Fibroblast of lung (primary cell): ENCODE data around the gene KCNMB4. TPM values are rescaled to one million over a fixed set of nuclear protein-coding genes. Genes with fewer than 3 reads are reported as not detected.

Experiments used
- DNase-seq, 2 donors: peaks; one replicate each; pipeline versions ENCODE4 v3.0.0 to v3.0.0-alpha.2; 2010; ENCODE audit warnings: low read depth in 2 of 2
- H2AFZ ChIP-seq: 2 replicates; pipeline ENCODE4 v1.5.1; 2012; ENCODE audit warnings: low read length, control low read depth, inconsistent platforms
- H3K27ac ChIP-seq: 2 replicates; pipeline ENCODE4 v1.5.1; 2011; ENCODE audit warnings: low read length, control low read depth; ENCODE audit not compliant: insufficient read depth
- H3K27me3 ChIP-seq: 2 replicates; pipeline ENCODE4 v1.5.1; 2011; ENCODE audit warnings: mild to moderate bottlenecking, low read length; ENCODE audit not compliant: control insufficient read depth, insufficient read depth
- H3K36me3 ChIP-seq: 2 replicates; pipeline ENCODE4 v1.5.1; 2011; ENCODE audit warnings: low read length; ENCODE audit not compliant: control insufficient read depth, insufficient read depth
- H3K4me1 ChIP-seq: 2 replicates; pipeline ENCODE4 v1.5.1; 2011; ENCODE audit warnings: low read length; ENCODE audit not compliant: control insufficient read depth, insufficient read depth; ENCODE audit errors: extremely low read depth
- H3K4me2 ChIP-seq: 2 replicates; pipeline ENCODE4 v1.5.1; 2011; ENCODE audit warnings: low read length, control low read depth; ENCODE audit not compliant: insufficient read depth; ENCODE audit errors: extremely low read depth
- H3K4me3 ChIP-seq, 4 experiments: fragments of 200-600 bp in 1 of 4; sonication (generic) in 1 of 4; replicated peaks in 1 of 4; 2 replicates each; pipeline ENCODE4 v1.5.1; 2011 to 2016; ENCODE audit warnings: low read length in 4 of 4, low read depth in 3 of 4, mild to moderate bottlenecking in 3 of 4, control low read depth in 2 of 4, inconsistent platforms in 1 of 4, mixed read lengths in 1 of 4; ENCODE audit not compliant: insufficient read depth in 1 of 4; ENCODE audit errors: control extremely low read depth in 1 of 4
- H3K79me2 ChIP-seq: 2 replicates; pipeline ENCODE4 v1.5.1; 2012; ENCODE audit warnings: mild to moderate bottlenecking, low read length, inconsistent platforms; ENCODE audit not compliant: control insufficient read depth, insufficient read depth
- H3K9ac ChIP-seq: 2 replicates; pipeline ENCODE4 v1.5.1; 2011; ENCODE audit warnings: mild to moderate bottlenecking, low read length, control low read depth; ENCODE audit not compliant: insufficient read depth
- H3K9me3 ChIP-seq: 2 replicates; pipeline ENCODE4 v1.5.1; 2012; ENCODE audit warnings: low read depth, low read length; ENCODE audit not compliant: control insufficient read depth, insufficient read depth
- H4K20me1 ChIP-seq: 2 replicates; pipeline ENCODE4 v1.5.1; 2011; ENCODE audit warnings: low read length; ENCODE audit not compliant: control insufficient read depth, insufficient read depth; ENCODE audit errors: extremely low read depth
- CTCF ChIP-seq, 2 donors: IDR thresholded peaks in 1 of 2; conservative IDR thresholded peaks in 1 of 2; 1 replicate in 1 of 2; 2 replicates in 1 of 2; pipeline ENCODE4 v1.5.1; 2011 to 2012; ENCODE audit warnings: low read length in 2 of 2, control low read depth in 1 of 2, inconsistent platforms in 1 of 2, low read depth in 1 of 2, mild to moderate bottlenecking in 1 of 2
- EZH2 ChIP-seq: IDR thresholded peaks from 2 replicates; pipeline ENCODE4 v1.5.1; 2012; ENCODE audit warnings: low read length, control low read depth, mild to moderate bottlenecking; ENCODE audit errors: missing control alignments
- polyA plus RNA-seq, 2 donors: library from polyadenylated mRNA; depleted of rRNA in 1 of 2; stranded (reverse) in 1 of 2; unstranded in 1 of 2; fragments of >200 nt; gene quantifications; 2 replicates each; pipeline ENCODE4 v1.2.1, GENCODE V29; 2011 to 2012; ENCODE audit warnings: missing spikeins in 1 of 2
- total RNA-seq: library from RNA; depleted of rRNA; stranded (reverse); fragments of >200 nt; gene quantifications from 2 replicates; pipeline ENCODE4 v1.2.1, GENCODE V29; 2014

Gene KCNMB4
- total and polyA plus RNA-seq, 2 donors (not counting 1 experiment from before 2014, with no cell fraction given), result 0.33 to 0.66 TPM

- Histone ChIP-seq H3K36me3 (peaks cover 9% of the 10 kb centered on the region), H3K9ac (no peak overlapping the region), H3K4me1 (no peaks in the 10 kb centered on the region), H3K27me3 (no peaks in the 10 kb centered on the region), H3K27ac (no peak overlapping the region), H2AFZ (no peak overlapping the region), H3K4me2 (no peak overlapping the region), H3K79me2 (no peaks in the 10 kb centered on the region), H3K4me3 (no peak overlapping the region), H3K9me3 (no peaks in the 10 kb centered on the region), H4K20me1 (no peaks in the 10 kb centered on the region)
- TF ChIP-seq CTCF (conservative IDR thresholded peaks at IDR 0.05 in 1 of 2, IDR thresholded peaks at IDR 0.05 in 1 of 2; ENCODE audit: low read depth in 1 of 2, low read length in 2 of 2), result no peak
- no peak for TF ChIP-seq EZH2
- peak in 1 of 2 donors; percentile 40 for DNase-seq
Observed at GRCh38 chr12:70338531-70338930, 27.6 kb upstream of the KCNMB4 start.

- Histone ChIP-seq H3K4me3 (no peak overlapping the region), H3K4me2 (no peak overlapping the region), H4K20me1 (no peaks in the 10 kb centered on the region), H3K27ac (no peak overlapping the region), H2AFZ (no peak overlapping the region), H3K9me3 (no peaks in the 10 kb centered on the region), H3K9ac (no peak overlapping the region), H3K27me3 (no peaks in the 10 kb centered on the region), H3K4me1 (no peaks in the 10 kb centered on the region), H3K79me2 (no peaks in the 10 kb centered on the region), H3K36me3 (no peaks in the 10 kb centered on the region)
- no peak for DNase-seq
- no peak for TF ChIP-seq CTCF (conservative IDR thresholded peaks at IDR 0.05 in 1 of 2, IDR thresholded peaks at IDR 0.05 in 1 of 2; ENCODE audit: low read depth in 1 of 2, low read length in 2 of 2)
- no peak for TF ChIP-seq EZH2
Observed at GRCh38 chr12:70351076-70351475, 15.0 kb upstream of the KCNMB4 start.

- Histone ChIP-seq H3K27me3 (no peaks in the 10 kb centered on the region), H3K4me3 (no peak overlapping the region), H4K20me1 (no peaks in the 10 kb centered on the region), H3K9ac (no peak overlapping the region), H3K4me2 (no peak overlapping the region), H2AFZ (no peak overlapping the region), H3K27ac (no peak overlapping the region), H3K4me1 (no peaks in the 10 kb centered on the region), H3K9me3 (no peaks in the 10 kb centered on the region), H3K79me2 (no peaks in the 10 kb centered on the region), H3K36me3 (no peaks in the 10 kb centered on the region)
- no peak for TF ChIP-seq EZH2
- TF ChIP-seq CTCF (conservative IDR thresholded peaks at IDR 0.05 in 1 of 2, IDR thresholded peaks at IDR 0.05 in 1 of 2; ENCODE audit: low read depth in 1 of 2, low read length in 2 of 2), result no peak
- DNase-seq, result no peak
Observed at GRCh38 chr12:70353780-70354660, 12.1 kb upstream of the KCNMB4 start.
